GM21423 (cell line): ENCODE measurements around the gene MCF2L2.
"Not testable (repeated sequence)": the region's sequence is repeated elsewhere in the genome, so short reads cannot be mapped to it uniquely, and the experiment has no call there.

Experiments
- ATAC-seq: cut with Tn5 transposase; IDR thresholded peaks from one replicate; pipeline ENCODE4 v1.9.1; 2021; ENCODE audit warnings: mild to moderate bottlenecking, moderate library complexity; ENCODE audit not compliant: unreplicated experiment

MCF2L2 gene

GRCh38 chr3:183252118-183252782 is 176.2 kb downstream of the MCF2L2 start:
- no peak for ATAC-seq

GRCh38 chr3:183249006-183249718 is 179.3 kb downstream of the MCF2L2 start:
- no peak for ATAC-seq

GRCh38 chr3:183247011-183247589 is 181.3 kb downstream of the MCF2L2 start:
- no peak for ATAC-seq

GRCh38 chr3:183244981-183245476 is 183.4 kb downstream of the MCF2L2 start:
- no peak for ATAC-seq

- no peak for ATAC-seq
Measured at GRCh38 chr3:183244219-183244618, 184.2 kb downstream of the MCF2L2 start.

GRCh38 chr3:183242431-183242830 is 186.0 kb downstream of the MCF2L2 start:
- ATAC-seq, result no peak

GRCh38 chr3:183239046-183239445 is 189.4 kb downstream of the MCF2L2 start:
- ATAC-seq, result no peak

GRCh38 chr3:183233966-183234365 is 194.5 kb downstream of the MCF2L2 start:
- ATAC-seq, result no peak

- ATAC-seq, result no peak
Measured at GRCh38 chr3:183230826-183231225, 197.6 kb downstream of the MCF2L2 start.

GRCh38 chr3:183230251-183230650 is 198.2 kb downstream of the MCF2L2 start:
- ATAC-seq, result not testable (repeated sequence)

GRCh38 chr3:183229178-183229577 is 199.2 kb downstream of the MCF2L2 start:
- no peak for ATAC-seq

- ATAC-seq, result no peak
Measured at GRCh38 chr3:183227586-183227985, 200.8 kb downstream of the MCF2L2 start.

GRCh38 chr3:183226333-183226890 is 202.0 kb downstream of the MCF2L2 start:
- no peak for ATAC-seq

GRCh38 chr3:183224180-183224970 is 204.0 kb downstream of the MCF2L2 start:
- ATAC-seq, result no peak

GRCh38 chr3:183222631-183223235 is 205.7 kb downstream of the MCF2L2 start:
- ATAC-seq, result no peak

- ATAC-seq, result no peak
Measured at GRCh38 chr3:183220828-183221227, 207.6 kb downstream of the MCF2L2 start.

GRCh38 chr3:183218826-183219225 is 209.6 kb downstream of the MCF2L2 start:
- no peak for ATAC-seq

GRCh38 chr3:183217548-183218332 is 210.7 kb downstream of the MCF2L2 start:
- ATAC-seq, result no peak

- ATAC-seq, result no peak
Measured at GRCh38 chr3:183215591-183216202, 212.7 kb downstream of the MCF2L2 start.
